Lower leg skin (tissue), 4 donors: Measurements from ENCODE around the gene ZNF821. TPM values are rescaled to one million over a fixed set of nuclear protein-coding genes. Genes with fewer than 3 reads are reported as not detected.
"Not testable (repeated sequence)": the region's sequence is repeated elsewhere in the genome, so short reads cannot be mapped to it uniquely, and the experiment has no call there.

ENCODE experiments used
- DNase-seq, 2 donors: peaks; one replicate each; pipeline ENCODE4 v3.0.0-alpha.2; 2019; ENCODE audit warnings: low spot score in 2 of 2
- H3K4me3 ChIP-seq: fragments of 200-600 bp; sonication (generic); 2 replicates; pipeline ENCODE4 v1.5.1; 2017; ENCODE audit warnings: mild to moderate bottlenecking, low read depth; ENCODE audit not compliant: poor library complexity, severe bottlenecking
- POLR2A ChIP-seq, 2 donors: fragments of 450-650 bp; IDR thresholded peaks; one replicate each; pipeline ENCODE4 v1.6.1; 2016 to 2017; ENCODE audit warnings: antibody characterized with exemption in 2 of 2, mild to moderate bottlenecking in 1 of 2, moderate library complexity in 1 of 2
- WGBS, 2 donors: methylation state at CpG; one replicate each; pipeline ENCODE4 v1.1.5; 2018; 5-methylcytosine and 5-hydroxymethylcytosine counted together
- intact Hi-C: fragments of 100-400 bp; cut with DNase I; formaldehyde crosslinking; loops from one replicate; pipeline ENCODE4 v1.15.0; 2023; ENCODE audit warnings: low total_unique reads
- total RNA-seq, 4 donors: library from RNA; depleted of rRNA; stranded (reverse); fragments of >200 nt; gene quantifications; one replicate each; pipeline ENCODE4 v1.1.0, GENCODE V29; 2016
- TF ChIP-seq, protein P1 (sequence below), 3 donors: fragments of 450-650 bp; IDR thresholded peaks; one replicate each; pipeline ENCODE4 v1.5.1; 2016; ENCODE audit warnings: antibody characterized with exemption in 3 of 3, mild to moderate bottlenecking in 3 of 3, moderate library complexity in 2 of 3

ZNF821 gene
- total RNA-seq, 4 donors from 2014 or later, result 13.6 to 21.0 (median 17.2) TPM

- DNase-seq, result peak in 1 of 2 donors; percentile 24
- H3K4me3 ChIP-seq, result no peak overlapping the region
- TF ChIP-seq, protein P1, sequence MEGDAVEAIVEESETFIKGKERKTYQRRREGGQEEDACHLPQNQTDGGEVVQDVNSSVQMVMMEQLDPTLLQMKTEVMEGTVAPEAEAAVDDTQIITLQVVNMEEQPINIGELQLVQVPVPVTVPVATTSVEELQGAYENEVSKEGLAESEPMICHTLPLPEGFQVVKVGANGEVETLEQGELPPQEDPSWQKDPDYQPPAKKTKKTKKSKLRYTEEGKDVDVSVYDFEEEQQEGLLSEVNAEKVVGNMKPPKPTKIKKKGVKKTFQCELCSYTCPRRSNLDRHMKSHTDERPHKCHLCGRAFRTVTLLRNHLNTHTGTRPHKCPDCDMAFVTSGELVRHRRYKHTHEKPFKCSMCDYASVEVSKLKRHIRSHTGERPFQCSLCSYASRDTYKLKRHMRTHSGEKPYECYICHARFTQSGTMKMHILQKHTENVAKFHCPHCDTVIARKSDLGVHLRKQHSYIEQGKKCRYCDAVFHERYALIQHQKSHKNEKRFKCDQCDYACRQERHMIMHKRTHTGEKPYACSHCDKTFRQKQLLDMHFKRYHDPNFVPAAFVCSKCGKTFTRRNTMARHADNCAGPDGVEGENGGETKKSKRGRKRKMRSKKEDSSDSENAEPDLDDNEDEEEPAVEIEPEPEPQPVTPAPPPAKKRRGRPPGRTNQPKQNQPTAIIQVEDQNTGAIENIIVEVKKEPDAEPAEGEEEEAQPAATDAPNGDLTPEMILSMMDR (IDR thresholded peaks at IDR 0.05), result no peak
- no peak for TF ChIP-seq POLR2A (IDR thresholded peaks at IDR 0.05)
- 69% methylated on average over 4 of the region's 4 CpGs for WGBS, 2 donors
- intact Hi-C loops, result loop anchor here (10.0 kb wide), 1 partner anchor 75 kb away; the partner anchor contains the start of gene AP1G1
Observed at GRCh38 chr16:71880176-71880575, 3.8 kb downstream of the ZNF821 start.

GRCh38 chr16:71878911-71879310 is 5.1 kb downstream of the ZNF821 start:
- 57 to 81% methylated on average over 4 of the region's 4 CpGs for WGBS, 2 donors
- TF ChIP-seq, protein P1 (IDR thresholded peaks at IDR 0.05), result no peak
- TF ChIP-seq POLR2A (IDR thresholded peaks at IDR 0.05), result no peak
- no peak overlapping the region for H3K4me3 ChIP-seq
- intact Hi-C loops, result loop anchor here (5.0 kb wide), 1 partner anchor 1683 kb away; no protein-coding TSS in a partner anchor
- DNase-seq, result no peak

GRCh38 chr16:71873199-71873598 is 10.8 kb downstream of the ZNF821 start:
- peak in 1 of 2 donors; percentile 12 for DNase-seq
- TF ChIP-seq POLR2A (IDR thresholded peaks at IDR 0.05), result no peak
- TF ChIP-seq, protein P1 (IDR thresholded peaks at IDR 0.05), result no peak
- WGBS, 2 donors, result 89 to 94% methylated on average over 4 of the region's 4 CpGs
- H3K4me3 ChIP-seq, result no peak overlapping the region
- intact Hi-C loops, result no loop called here

GRCh38 chr16:71870818-71871217 is 13.2 kb downstream of the ZNF821 start:
- no peak overlapping the region for H3K4me3 ChIP-seq
- TF ChIP-seq POLR2A (IDR thresholded peaks at IDR 0.05), result no peak
- TF ChIP-seq, protein P1 (IDR thresholded peaks at IDR 0.05), result no peak
- 94 to 97% methylated on average over 2 of the region's 2 CpGs for WGBS, 2 donors
- DNase-seq, result no peak
- intact Hi-C loops, result no loop called here

GRCh38 chr16:71869089-71869488 is 14.9 kb downstream of the ZNF821 start:
- no peak for TF ChIP-seq POLR2A (IDR thresholded peaks at IDR 0.05)
- TF ChIP-seq, protein P1 (IDR thresholded peaks at IDR 0.05), result no peak
- DNase-seq, result no peak
- 93 to 100% methylated on average over 1 of the region's 1 CpG for WGBS, 2 donors
- no peak overlapping the region for H3K4me3 ChIP-seq
- intact Hi-C loops, result no loop called here

- peak in 1 of 2 donors; percentile 60 for DNase-seq
- no peak overlapping the region for H3K4me3 ChIP-seq
- WGBS, 2 donors, result 93 to 96% methylated on average over 3 of the region's 3 CpGs
- intact Hi-C loops, result no loop called here
- no peak for TF ChIP-seq POLR2A (IDR thresholded peaks at IDR 0.05)
- TF ChIP-seq, protein P1 (IDR thresholded peaks at IDR 0.05), result no peak
Observed at GRCh38 chr16:71867939-71868338, 16.0 kb downstream of the ZNF821 start.

DNA sequence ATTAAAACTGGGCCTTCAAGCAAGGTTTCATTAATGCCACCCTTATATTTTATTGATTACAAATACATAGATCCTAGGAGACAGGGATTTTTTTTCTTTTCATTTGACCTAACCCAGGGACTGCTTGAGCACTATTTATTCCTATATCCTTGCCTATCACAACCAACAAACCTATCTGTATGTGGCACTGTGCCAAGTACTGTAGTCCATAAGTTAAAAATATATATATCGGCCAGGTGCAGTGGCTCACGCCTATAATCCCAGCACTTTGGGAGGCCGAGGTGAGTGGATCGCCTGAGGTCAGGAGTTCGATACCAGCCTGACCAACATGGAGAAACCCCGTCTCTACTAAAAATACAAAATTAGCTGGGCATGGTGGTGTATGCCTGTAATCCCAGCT is 16.8 kb downstream of the ZNF821 start:
- H3K4me3 ChIP-seq, intact Hi-C loops: not testable (repeated sequence)
- 90 to 97% methylated on average over 6 of the region's 6 CpGs for WGBS, 2 donors
- peak in 1 of 2 donors; percentile 9 for DNase-seq
